H9 (cell line): ENCODE results near the gene ACOX3. TPM values are rescaled to one million over a fixed set of nuclear protein-coding genes. Genes with fewer than 3 reads are reported as not detected.

Experiments
- DNase-seq: peaks from one replicate; pipeline ENCODE4 v3.0.0-alpha.2; 2017
- H2AFZ ChIP-seq: one replicate; pipeline ENCODE4 v1.6.1; 2013; ENCODE audit warnings: mild to moderate bottlenecking, low read length, control low read depth, moderate library complexity
- H2AK5ac ChIP-seq: 2 replicates; pipeline ENCODE4 v1.6.1; 2013; ENCODE audit warnings: low read length, control low read depth, mixed read lengths; ENCODE audit not compliant: insufficient read length
- H2BK120ac ChIP-seq: one replicate; pipeline ENCODE4 v1.6.1; 2013; ENCODE audit warnings: low read depth, mild to moderate bottlenecking, low read length, control low read depth, inconsistent platforms; ENCODE audit not compliant: poor library complexity, severe bottlenecking
- H2BK12ac ChIP-seq: 2 replicates; pipeline ENCODE4 v1.6.1; 2013; ENCODE audit warnings: low read length, control low read depth, mixed read lengths, low read depth; ENCODE audit not compliant: insufficient read length
- H2BK15ac ChIP-seq: 2 replicates; pipeline ENCODE4 v1.6.1; 2013; ENCODE audit warnings: low read depth, low read length, control low read depth
- H2BK20ac ChIP-seq: one replicate; pipeline ENCODE4 v1.6.1; 2013; ENCODE audit warnings: low read depth, mild to moderate bottlenecking, low read length, control low read depth, inconsistent platforms; ENCODE audit not compliant: poor library complexity, severe bottlenecking
- H2BK5ac ChIP-seq: 2 replicates; pipeline ENCODE4 v1.6.1; 2013; ENCODE audit warnings: low read length, control low read depth, mixed read lengths; ENCODE audit not compliant: insufficient read length
- H3K14ac ChIP-seq: 2 replicates; pipeline ENCODE4 v1.6.1; 2013; ENCODE audit warnings: low read length, control low read depth; ENCODE audit not compliant: insufficient read depth
- H3K18ac ChIP-seq: 2 replicates; pipeline ENCODE4 v1.6.1; 2013; ENCODE audit warnings: low read depth, mild to moderate bottlenecking, mixed read lengths, low read length, control low read depth; ENCODE audit not compliant: insufficient read length
- H3K23ac ChIP-seq: 2 replicates; pipeline ENCODE4 v1.6.1; 2013; ENCODE audit warnings: low read length, control low read depth, mixed read lengths, low read depth; ENCODE audit not compliant: insufficient read length
- H3K23me2 ChIP-seq: 2 replicates; pipeline ENCODE4 v1.6.1; 2013; ENCODE audit warnings: low read depth, mild to moderate bottlenecking, mixed read lengths, low read length, control low read depth; ENCODE audit not compliant: insufficient read length, poor library complexity, severe bottlenecking
- H3K27ac ChIP-seq: 2 replicates; pipeline ENCODE4 v1.5.1; 2013; ENCODE audit warnings: low read length, control low read depth, mixed read lengths, low read depth; ENCODE audit not compliant: insufficient read length
- H3K27me3 ChIP-seq: 2 replicates; pipeline ENCODE4 v1.6.1; 2013; ENCODE audit warnings: low read length, control low read depth, inconsistent platforms; ENCODE audit not compliant: insufficient read depth
- H3K4ac ChIP-seq: 2 replicates; pipeline ENCODE4 v1.6.1; 2013; ENCODE audit warnings: low read depth, mild to moderate bottlenecking, control low read depth, inconsistent platforms, low read length, moderate library complexity
- H3K4me1 ChIP-seq: 2 replicates; pipeline ENCODE4 v1.6.1; 2013; ENCODE audit warnings: low read length, control low read depth, inconsistent platforms; ENCODE audit not compliant: insufficient read depth
- H3K4me2 ChIP-seq: 2 replicates; pipeline ENCODE4 v1.6.1; 2013; ENCODE audit warnings: low read length, control low read depth, mixed read lengths; ENCODE audit not compliant: insufficient read length, insufficient read depth
- H3K56ac ChIP-seq: 2 replicates; pipeline ENCODE4 v1.6.1; 2013; ENCODE audit warnings: low read depth, mild to moderate bottlenecking, mixed read lengths, low read length, control low read depth; ENCODE audit not compliant: insufficient read length
- H3K79me1 ChIP-seq: 2 replicates; pipeline ENCODE4 v1.6.1; 2013; ENCODE audit warnings: low read depth, mild to moderate bottlenecking, moderate library complexity, low read length, control low read depth, inconsistent platforms; ENCODE audit not compliant: insufficient read depth, poor library complexity, severe bottlenecking
- H3K79me2 ChIP-seq: 2 replicates; pipeline ENCODE4 v1.6.1; 2013; ENCODE audit warnings: low read length, control low read depth, inconsistent platforms; ENCODE audit not compliant: insufficient read depth
- H3K9ac ChIP-seq: 2 replicates; pipeline ENCODE4 v1.6.1; 2013; ENCODE audit warnings: low read length, control low read depth, mixed read lengths; ENCODE audit not compliant: insufficient read length; ENCODE audit errors: extremely low read depth
- H3K9me3 ChIP-seq: one replicate; pipeline ENCODE4 v1.6.1; 2013; ENCODE audit warnings: low read depth, low read length, inconsistent platforms; ENCODE audit not compliant: control insufficient read depth
- H3T11ph ChIP-seq: one replicate; pipeline ENCODE4 v1.6.1; 2013; ENCODE audit warnings: mild to moderate bottlenecking, low read length, control low read depth, inconsistent platforms
- H4K20me1 ChIP-seq: one replicate; pipeline ENCODE4 v1.6.1; 2013; ENCODE audit not compliant: control insufficient read depth, insufficient read length, insufficient read depth
- H4K5ac ChIP-seq: 2 replicates; pipeline ENCODE4 v1.6.1; 2013; ENCODE audit warnings: low read depth, mild to moderate bottlenecking, mixed read lengths, low read length, control low read depth; ENCODE audit not compliant: insufficient read length
- H4K8ac ChIP-seq: replicated peaks from 2 replicates; pipeline ENCODE4 v1.6.1; 2013; ENCODE audit warnings: low read length, control low read depth, mixed read lengths, low read depth; ENCODE audit not compliant: insufficient read length
- H4K91ac ChIP-seq: 2 replicates; pipeline ENCODE4 v1.6.1; 2013; ENCODE audit warnings: low read depth, mild to moderate bottlenecking, moderate library complexity, mixed read lengths, low read length, control low read depth; ENCODE audit not compliant: insufficient read length
- H3K27ac Mint-ChIP-seq, 3 experiments: 2 replicates in 2 of 3; 3 replicates in 1 of 3; pipeline ENCODE4 v1.8.0; 2020 to 2021; ENCODE audit warnings: mixed read lengths in 3 of 3, mild to moderate bottlenecking in 1 of 3, moderate library complexity in 1 of 3
- H3K27me3 Mint-ChIP-seq: 2 replicates; pipeline ENCODE4 v1.8.0; 2021; ENCODE audit warnings: low read depth, mild to moderate bottlenecking, moderate library complexity, mixed read lengths
- H3K36me3 Mint-ChIP-seq, 3 experiments: 2 replicates in 2 of 3; 3 replicates in 1 of 3; pipeline ENCODE4 v1.8.0; 2020 to 2021; ENCODE audit warnings: low read depth in 3 of 3, mixed read lengths in 3 of 3; ENCODE audit not compliant: insufficient read depth in 1 of 3
- H3K4me1 Mint-ChIP-seq, 2 experiments: 2 replicates each; pipeline ENCODE4 v1.8.0; 2020; ENCODE audit warnings: mixed read lengths in 2 of 2
- H3K4me3 Mint-ChIP-seq, 2 experiments: 2 replicates in 1 of 2; 3 replicates in 1 of 2; pipeline ENCODE4 v1.8.0; 2020 to 2021; ENCODE audit warnings: mild to moderate bottlenecking in 2 of 2, mixed read lengths in 2 of 2, moderate library complexity in 1 of 2
- H3K9me3 Mint-ChIP-seq, 2 experiments: 2 replicates in 1 of 2; 3 replicates in 1 of 2; pipeline ENCODE4 v1.8.0; 2020; ENCODE audit warnings: mild to moderate bottlenecking in 2 of 2, mixed read lengths in 2 of 2, moderate library complexity in 1 of 2
- WGBS: extraction: QIAGEN DNeasy Blood & Tissue Kit; methylation state at CpG from one replicate; pipeline ENCODE4 v1.1.7; 2013; ENCODE audit warnings: missing lambda C conversion rate, low lambda C conversion rate, mixed read lengths; ENCODE audit not compliant: insufficient read length; ENCODE audit errors: extremely low coverage; 5-methylcytosine and 5-hydroxymethylcytosine counted together
- total RNA-seq: library from RNA; stranded (reverse); gene quantifications from 2 replicates; pipeline ENCODE4 v1.2.1, GENCODE V29; 2021
- TF ChIP-seq, protein P1 (sequence below): fragments of 200-600 bp; sonication (generic); conservative IDR thresholded peaks from 3 replicates; pipeline ENCODE4 v1.8.0; 2021; ENCODE audit warnings: antibody characterized with exemption, mild to moderate bottlenecking

The ACOX3 gene
- total RNA-seq, 1 experiment from 2014 or later, result 13.8 TPM

DNA sequence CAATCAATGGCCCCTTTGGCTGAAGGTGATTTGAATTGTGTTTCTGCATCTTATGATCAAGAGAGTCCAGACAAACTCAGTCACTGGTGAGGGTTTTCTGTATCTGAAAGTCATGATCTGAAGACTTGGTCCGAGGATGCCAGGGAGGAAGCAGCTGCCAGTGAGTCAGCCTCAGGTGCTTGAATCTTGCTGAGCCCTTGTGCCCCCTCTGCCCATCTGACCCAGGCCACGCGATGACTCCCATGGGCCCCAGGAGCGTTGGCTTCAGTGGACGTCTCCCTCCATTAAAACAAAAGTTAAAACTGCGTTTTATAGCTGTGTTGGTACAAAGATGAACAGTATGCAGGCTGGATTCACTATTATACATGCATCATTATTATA lies 109.0 kb downstream of the ACOX3 start:
- Histone ChIP-seq H2AK5ac (no peak overlapping the region), H3K4ac (no peak overlapping the region), H3K4me2 (no peak overlapping the region), H3K56ac (no peak overlapping the region), H3K23ac (no peak overlapping the region), H2AFZ (no peak overlapping the region), H2BK15ac (no peak overlapping the region), H3T11ph (no peak overlapping the region), H3K4me1 (no peaks in the 10 kb centered on the region), H3K18ac (no peak overlapping the region), H3K9me3 (no peaks in the 10 kb centered on the region), H3K27me3 (no peaks in the 10 kb centered on the region), H3K14ac (no peak overlapping the region), H2BK120ac (no peak overlapping the region), H4K5ac (no peak overlapping the region), H3K79me1 (no peaks in the 10 kb centered on the region), H2BK20ac (no peak overlapping the region), H3K23me2 (no peaks in the 10 kb centered on the region), H3K27ac (no peak overlapping the region), H3K79me2 (no peaks in the 10 kb centered on the region), H4K8ac (no peak overlapping the region), H3K9ac (no peak overlapping the region), H4K91ac (no peak overlapping the region), H4K20me1 (no peaks in the 10 kb centered on the region), H2BK12ac (no peak overlapping the region), H2BK5ac (no peak overlapping the region)
- no peaks in the 10 kb centered on the region for H3K4me1 Mint-ChIP-seq
- no peak overlapping the region for H3K4me3 Mint-ChIP-seq
- peaks cover 6 to 10% of the 10 kb centered on the region in 2 experiments for H3K9me3 Mint-ChIP-seq
- peaks cover 11% of the 10 kb centered on the region for H3K27me3 Mint-ChIP-seq
- no peak for DNase-seq
- TF ChIP-seq, protein P1, sequence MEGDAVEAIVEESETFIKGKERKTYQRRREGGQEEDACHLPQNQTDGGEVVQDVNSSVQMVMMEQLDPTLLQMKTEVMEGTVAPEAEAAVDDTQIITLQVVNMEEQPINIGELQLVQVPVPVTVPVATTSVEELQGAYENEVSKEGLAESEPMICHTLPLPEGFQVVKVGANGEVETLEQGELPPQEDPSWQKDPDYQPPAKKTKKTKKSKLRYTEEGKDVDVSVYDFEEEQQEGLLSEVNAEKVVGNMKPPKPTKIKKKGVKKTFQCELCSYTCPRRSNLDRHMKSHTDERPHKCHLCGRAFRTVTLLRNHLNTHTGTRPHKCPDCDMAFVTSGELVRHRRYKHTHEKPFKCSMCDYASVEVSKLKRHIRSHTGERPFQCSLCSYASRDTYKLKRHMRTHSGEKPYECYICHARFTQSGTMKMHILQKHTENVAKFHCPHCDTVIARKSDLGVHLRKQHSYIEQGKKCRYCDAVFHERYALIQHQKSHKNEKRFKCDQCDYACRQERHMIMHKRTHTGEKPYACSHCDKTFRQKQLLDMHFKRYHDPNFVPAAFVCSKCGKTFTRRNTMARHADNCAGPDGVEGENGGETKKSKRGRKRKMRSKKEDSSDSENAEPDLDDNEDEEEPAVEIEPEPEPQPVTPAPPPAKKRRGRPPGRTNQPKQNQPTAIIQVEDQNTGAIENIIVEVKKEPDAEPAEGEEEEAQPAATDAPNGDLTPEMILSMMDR, result no peak
- no CpG with 5 or more reads among the region's 6 CpGs for WGBS
- peaks cover 0 to 3% (median under 1%) of the 10 kb centered on the region in 3 experiments; a peak in 3 of 7 replicates for H3K36me3 Mint-ChIP-seq
- H3K27ac Mint-ChIP-seq, result no peak overlapping the region; a peak in 2 of 7 replicates
